CD4-positive, alpha-beta memory T cell (primary cell): ENCODE data around the gene ABHD17A. TPM values are rescaled to one million over a fixed set of nuclear protein-coding genes. Genes with fewer than 3 reads are reported as not detected.
A peak's percentile ranks its signal among the peaks of the same experiment; 100 is the strongest.

Experiments
- CTCF ChIA-PET: fragments of 350-600 bp; sonication (Branson Sonifier 250); formaldehyde crosslinking; loops from one replicate; lab custom pipeline; 2021; ENCODE audit warnings: inconsistent platforms; ENCODE audit not compliant: partially characterized antibody; lab: Charles Lee
- POLR2A ChIA-PET: fragments of 350-600 bp; sonication (Branson Sonifier 250); formaldehyde crosslinking; loops from one replicate; lab custom pipeline; 2021; ENCODE audit not compliant: partially characterized antibody; lab: Charles Lee
- DNase-seq, 5 donors: peaks; one replicate each; pipeline versions ENCODE4 v3.0.0 to v3.0.0-alpha.2; 2020 to 2022; ENCODE audit warnings: mixed read lengths in 1 of 5
- H3K27ac ChIP-seq: one replicate; pipeline ENCODE4 v1.7.0; 2013; ENCODE audit warnings: low read depth, low read length
- H3K27me3 ChIP-seq: 2 replicates; pipeline ENCODE4 v1.7.0; 2013; ENCODE audit warnings: mild to moderate bottlenecking, low read length, moderate library complexity; ENCODE audit not compliant: insufficient read depth
- H3K36me3 ChIP-seq: 2 replicates; pipeline ENCODE4 v1.7.0; 2013; ENCODE audit warnings: mild to moderate bottlenecking, low read length, moderate library complexity; ENCODE audit not compliant: insufficient read depth
- H3K4me1 ChIP-seq: 2 replicates; pipeline ENCODE4 v1.7.0; 2013; ENCODE audit warnings: mild to moderate bottlenecking, low read length, moderate library complexity; ENCODE audit not compliant: insufficient read depth
- H3K4me3 ChIP-seq, 2 donors: one replicate each; pipeline ENCODE4 v1.7.0; 2013; ENCODE audit warnings: low read length in 2 of 2, mild to moderate bottlenecking in 1 of 2
- H3K9me3 ChIP-seq, 2 donors: one replicate each; pipeline ENCODE4 v1.7.0; 2013; ENCODE audit warnings: low read length in 2 of 2, control low read depth in 1 of 2; ENCODE audit not compliant: control insufficient read depth in 1 of 2
- H3K27ac Mint-ChIP-seq, 7 donors: one replicate each; pipeline ENCODE4 v1.8.0; 2020 to 2021; ENCODE audit warnings: mixed read lengths in 7 of 7, mild to moderate bottlenecking in 6 of 7, inconsistent platforms in 3 of 7, moderate library complexity in 3 of 7
- H3K27me3 Mint-ChIP-seq, 2 donors: one replicate each; pipeline ENCODE4 v1.8.0; 2020 to 2021; ENCODE audit warnings: mixed read lengths in 2 of 2
- H3K36me3 Mint-ChIP-seq, 2 donors: one replicate each; pipeline ENCODE4 v1.8.0; 2020 to 2021; ENCODE audit warnings: mixed read lengths in 2 of 2, inconsistent platforms in 1 of 2, mild to moderate bottlenecking in 1 of 2
- H3K4me1 Mint-ChIP-seq, 4 donors: one replicate each; pipeline ENCODE4 v1.8.0; 2020 to 2021; ENCODE audit warnings: mixed read lengths in 4 of 4, mild to moderate bottlenecking in 1 of 4
- H3K4me3 Mint-ChIP-seq, 8 donors: one replicate each; pipeline ENCODE4 v1.8.0; 2020 to 2021; ENCODE audit warnings: mixed read lengths in 8 of 8, mild to moderate bottlenecking in 7 of 8, moderate library complexity in 6 of 8, inconsistent platforms in 3 of 8
- H3K9me3 Mint-ChIP-seq, 8 donors: one replicate each; pipeline ENCODE4 v1.8.0; 2020 to 2021; ENCODE audit warnings: mixed read lengths in 8 of 8, mild to moderate bottlenecking in 5 of 8, inconsistent platforms in 3 of 8, moderate library complexity in 1 of 8
- intact Hi-C: fragments of 100-400 bp; cut with micrococcal nuclease; formaldehyde crosslinking; loops from one replicate; pipeline ENCODE4 v1.15.1; 2023
- polyA plus RNA-seq, 2 donors: library from polyadenylated mRNA; unstranded; fragments of 300-500 nt; fragmentation: Illumina TruSeq; gene quantifications; one replicate each; pipeline ENCODE4 v1.2.3, GENCODE V29; 2021
- total RNA-seq, 2 experiments: library from RNA; stranded (reverse); gene quantifications; one replicate each; pipeline ENCODE4 v1.2.3, GENCODE V29; 2021

The ABHD17A gene
- total and polyA plus RNA-seq, 4 experiments from 2014 or later, result 106 to 204 (median 123) TPM

DNA sequence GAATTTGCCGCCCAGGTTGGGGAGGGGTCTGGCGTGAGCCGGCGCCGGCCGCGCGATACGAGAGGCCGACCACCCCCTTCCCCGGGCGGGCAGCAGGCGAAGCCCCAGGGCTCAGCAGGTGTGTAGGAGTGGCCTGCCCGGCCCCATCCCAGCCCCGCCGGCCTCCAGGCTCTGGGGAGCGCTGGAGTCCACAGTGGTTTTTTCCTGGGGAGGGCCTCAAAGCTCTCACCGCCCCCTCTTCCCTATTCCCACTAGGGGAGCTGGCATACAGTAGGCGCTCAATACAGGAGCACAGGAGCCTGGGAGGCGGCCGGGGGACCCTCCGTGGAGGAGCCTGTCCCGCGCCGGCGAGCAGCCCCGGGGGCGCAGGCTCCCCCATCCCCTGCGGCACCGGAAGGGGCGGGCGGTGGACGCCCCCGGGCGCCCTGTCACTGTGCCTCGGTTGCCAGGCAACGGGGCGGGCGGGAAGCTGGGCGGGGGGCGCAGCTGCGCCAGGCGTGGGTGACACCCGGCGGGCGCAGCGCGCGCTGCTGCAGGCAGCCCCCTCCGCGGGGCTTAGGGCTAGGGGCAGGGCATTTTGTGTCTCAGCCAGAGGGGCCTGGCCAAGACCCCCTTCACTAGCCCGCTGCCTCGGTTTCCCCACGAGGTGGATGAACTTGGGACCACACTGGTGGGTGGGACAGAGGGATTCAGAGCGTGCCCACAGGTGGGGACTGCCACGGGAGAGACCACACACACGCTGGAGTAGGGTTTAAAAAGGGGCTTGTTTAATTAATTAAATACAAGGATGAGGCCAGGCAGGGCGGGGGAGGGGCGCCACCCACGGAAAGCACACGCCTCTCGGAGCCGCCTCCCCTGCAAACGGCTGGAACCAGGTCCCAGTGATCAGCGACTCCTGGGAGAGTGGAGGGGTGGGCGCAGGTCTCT, 33.4 kb downstream of the ABHD17A start:
- Histone ChIP-seq H3K9me3 (no peaks in the 10 kb centered on the region), H3K27ac (peak overlapping the region; percentile 35), H3K27me3 (no peaks in the 10 kb centered on the region), H3K36me3 (no peaks in the 10 kb centered on the region), H3K4me3 (no peak overlapping the region), H3K4me1 (peaks cover 71% of the 10 kb centered on the region)
- ChIA-PET POLR2A (interaction anchor here (0.9 kb wide), 1 partner anchor 10 kb away, joined by 3 read pairs; no protein-coding TSS in a partner anchor), CTCF (interaction anchor here (1.0 to 1.2 kb wide), 2 partner anchors 13 to 26 kb away, joined by 3 read pairs; no protein-coding TSS in a partner anchor)
- Mint-ChIP-seq H3K27me3 (no peaks in the 10 kb centered on the region), H3K27ac (peak overlapping the region in 6 of 7 donors; percentile 32 to 96 (median 68)), H3K4me3 (peak overlapping the region in 3 of 8 donors; percentile 5 to 30 (median 21)), H3K9me3 (peaks cover 0 to 5% (median 0%) of the 10 kb centered on the region in 8 donors), H3K4me1 (peaks cover 28 to 66% (median 48%) of the 10 kb centered on the region in 4 donors), H3K36me3 (peaks cover 0 to 8% of the 10 kb centered on the region in 2 donors)
- intact Hi-C loops, result no loop called here
- peak; percentile 61 to 71 (median 67) for DNase-seq

GRCh38 chr19:1850809-1851653, 34.3 kb downstream of the ABHD17A start:
- H3K4me1 Mint-ChIP-seq, result peaks cover 32 to 70% (median 51%) of the 10 kb centered on the region in 4 donors
- H3K27me3 Mint-ChIP-seq, result no peaks in the 10 kb centered on the region
- DNase-seq, result peak in 1 of 5 donors; percentile 45
- peak overlapping the region in 7 of 8 donors; percentile 32 to 71 (median 57) for H3K4me3 Mint-ChIP-seq
- peak overlapping the region; percentile 64 to 96 (median 94) for H3K27ac Mint-ChIP-seq
- peaks cover 0 to 8% of the 10 kb centered on the region in 2 donors for H3K36me3 Mint-ChIP-seq
- ChIA-PET CTCF (interaction anchor here (1.0 kb wide), 1 partner anchor 25 kb away, joined by 3 read pairs; no protein-coding TSS in a partner anchor), POLR2A (no interaction called here)
- peaks cover 0 to 5% (median 0%) of the 10 kb centered on the region in 8 donors for H3K9me3 Mint-ChIP-seq
- no peaks in the 10 kb centered on the region for H3K36me3 ChIP-seq
- peak overlapping the region; percentile 35 for H3K27ac ChIP-seq
- H3K9me3 ChIP-seq, result no peaks in the 10 kb centered on the region
- intact Hi-C loops, result no loop called here
- peaks cover 75% of the 10 kb centered on the region for H3K4me1 ChIP-seq
- H3K4me3 ChIP-seq, result no peak overlapping the region
- no peaks in the 10 kb centered on the region for H3K27me3 ChIP-seq

- Mint-ChIP-seq H3K9me3 (peaks cover 0 to 3% (median 0%) of the 10 kb centered on the region in 8 donors), H3K27me3 (no peaks in the 10 kb centered on the region), H3K4me1 (peaks cover 34 to 69% (median 49%) of the 10 kb centered on the region in 4 donors), H3K4me3 (peak overlapping the region in 5 of 8 donors; percentile 12 to 69 (median 65)), H3K27ac (peak overlapping the region in 6 of 7 donors; percentile 70 to 94 (median 86)), H3K36me3 (peaks cover 0 to 6% of the 10 kb centered on the region in 2 donors)
- Histone ChIP-seq H3K27me3 (no peaks in the 10 kb centered on the region), H3K4me3 (no peak overlapping the region), H3K36me3 (peaks cover 4% of the 10 kb centered on the region), H3K4me1 (peaks cover 75% of the 10 kb centered on the region), H3K9me3 (no peaks in the 10 kb centered on the region), H3K27ac (no peak overlapping the region)
- ChIA-PET CTCF (interaction anchor here (1.1 to 1.7 kb wide), 6 partner anchors 7 to 25 kb away, joined by 3 to 6 read pairs (median 4); no protein-coding TSS in a partner anchor), POLR2A (interaction anchor here (1.6 kb wide), 1 partner anchor 24 kb away, joined by 4 read pairs; no protein-coding TSS in a partner anchor)
- no peak for DNase-seq
- intact Hi-C loops, result loop anchor here (2.0 kb wide), 2 partner anchors 13 to 33 kb away; partner anchors contain the start of gene KLF16
These were observed 35.4 kb downstream of the ABHD17A start for GRCh38 chr19:1849886-1850398.

DNA sequence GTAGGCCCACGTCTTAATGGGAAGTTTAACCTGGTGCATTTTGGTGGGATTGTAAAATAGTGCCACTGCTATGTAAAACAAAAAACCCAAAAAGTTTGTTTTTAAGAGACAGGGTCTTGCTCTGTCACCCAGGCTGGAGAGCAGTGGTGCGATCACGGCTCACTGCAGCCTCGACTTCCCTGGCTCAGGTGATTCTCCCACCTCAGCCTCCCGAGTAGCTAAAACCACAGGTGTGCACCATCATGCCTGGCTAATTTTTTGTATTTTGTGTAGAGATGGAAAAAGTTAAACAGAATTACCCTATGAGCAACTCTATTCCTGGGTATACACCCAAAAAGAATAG, 36.2 kb downstream of the ABHD17A start:
- Mint-ChIP-seq H3K36me3 (peaks cover 0 to 10% of the 10 kb centered on the region in 2 donors), H3K9me3 (peaks cover 0 to 3% (median 0%) of the 10 kb centered on the region in 8 donors), H3K27ac (peak overlapping the region; percentile 82 to 94 (median 90)), H3K4me3 (peak overlapping the region in 3 of 8 donors; percentile 60 to 89 (median 72)), H3K4me1 (peaks cover 30 to 70% (median 49%) of the 10 kb centered on the region in 4 donors), H3K27me3 (no peaks in the 10 kb centered on the region)
- Histone ChIP-seq H3K9me3 (no peaks in the 10 kb centered on the region), H3K27me3 (no peaks in the 10 kb centered on the region), H3K27ac (peak overlapping the region; percentile 93), H3K4me3 (no peak overlapping the region), H3K4me1 (peaks cover 75% of the 10 kb centered on the region), H3K36me3 (peaks cover 12% of the 10 kb centered on the region)
- ChIA-PET CTCF (interaction anchor here (1.1 to 1.7 kb wide), 6 partner anchors 8 to 26 kb away, joined by 3 to 6 read pairs (median 4); no protein-coding TSS in a partner anchor), POLR2A (interaction anchor here (0.6 to 1.6 kb wide), 5 partner anchors 8 to 414 kb away, joined by 3 to 6 read pairs (median 4); no protein-coding TSS in a partner anchor)
- no peak for DNase-seq
- intact Hi-C loops, result loop anchor here (2.0 kb wide), 2 partner anchors 14 to 34 kb away; partner anchors contain the start of gene KLF16

- peak within 1 kb of the TSS; percentile 87 to 93 (median 90) for H3K4me3 Mint-ChIP-seq
- Histone ChIP-seq H3K4me3 (peak within 1 kb of the TSS; percentile 73 to 92), H3K4me1 (peaks cover 75% of the 10 kb centered on the region), H3K36me3 (peaks cover 13% of the 10 kb centered on the region), H3K27ac (peak within 1 kb of the TSS; percentile 93), H3K27me3 (no peaks in the 10 kb centered on the region), H3K9me3 (no peaks in the 10 kb centered on the region)
- H3K27me3 Mint-ChIP-seq, result no peaks in the 10 kb centered on the region
- peaks cover 0 to 10% of the 10 kb centered on the region in 2 donors for H3K36me3 Mint-ChIP-seq
- ChIA-PET CTCF (interaction anchor here (1.1 to 1.7 kb wide), 6 partner anchors 9 to 27 kb away, joined by 3 to 6 read pairs (median 4); no protein-coding TSS in a partner anchor), POLR2A (interaction anchor here (0.6 to 1.6 kb wide), 5 partner anchors 9 to 414 kb away, joined by 3 to 6 read pairs (median 4); no protein-coding TSS in a partner anchor)
- DNase-seq, result peak; percentile 97 to 100 (median 98)
- peak within 1 kb of the TSS; percentile 91 to 94 (median 94) for H3K27ac Mint-ChIP-seq
- peaks cover 31 to 75% (median 50%) of the 10 kb centered on the region in 4 donors for H3K4me1 Mint-ChIP-seq
- intact Hi-C loops, result loop anchor here (1.0 to 2.0 kb wide), 4 partner anchors 14 to 57 kb away; partner anchors contain the start of genes ADAT3, ATP8B3, KLF16 and SCAMP4
- peaks cover 0 to 3% (median 0%) of the 10 kb centered on the region in 8 donors for H3K9me3 Mint-ChIP-seq
These were observed 36.7 kb downstream of the ABHD17A start, which contains the start of gene REXO1 for GRCh38 chr19:1848399-1849131. REXO1 (minus strand) TSS chr19:1848483; CDS start chr19:1848358, 125 bp downstream.
